ENCODE data around the gene BRPF3. TPM values are rescaled to one million over a fixed set of nuclear protein-coding genes. Genes with fewer than 3 reads are reported as not detected.

The BRPF3 gene
- total RNA-seq, 1 experiment from 2014 or later: 43.4 TPM

DNA sequence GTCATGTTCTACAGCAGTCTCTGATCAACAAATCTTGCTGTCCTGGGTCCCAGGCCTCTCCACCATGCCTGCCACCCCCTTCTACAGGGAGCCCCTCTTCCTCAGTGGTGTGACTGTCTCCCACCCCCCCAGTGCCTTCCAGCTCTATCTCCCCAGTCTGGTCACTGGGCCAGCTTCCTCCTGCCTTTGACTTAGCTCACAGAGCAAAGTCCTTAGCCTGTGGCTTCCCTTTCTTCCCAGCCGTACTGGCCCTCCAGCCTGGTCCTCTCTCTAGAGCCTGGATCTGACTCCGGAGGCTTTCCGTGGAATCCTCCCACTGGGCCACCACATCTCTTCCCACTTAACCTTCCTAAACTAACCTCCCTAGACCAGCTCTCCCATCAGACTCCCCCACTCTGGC lies 49.2 kb upstream of the BRPF3 start:
- Histone ChIP-seq H4K91ac (ENCODE audit: insufficient read length, low read depth, low read length) (no peak overlapping the region), H4K8ac (replicated peaks; ENCODE audit: insufficient read length, low read depth, low read length) (no peak overlapping the region), H3K4ac (ENCODE audit: low read depth, low read length) (no peak overlapping the region), H3K23ac (ENCODE audit: insufficient read length, low read depth, low read length) (no peak overlapping the region), H2AFZ (ENCODE audit: low read length) (no peak overlapping the region), H3K56ac (ENCODE audit: insufficient read length, low read depth, low read length) (no peak overlapping the region), H3K4me2 (ENCODE audit: insufficient read depth, insufficient read length, low read length) (no peak overlapping the region), H4K5ac (ENCODE audit: insufficient read length, low read depth, low read length) (no peak overlapping the region), H3K4me1 (ENCODE audit: insufficient read depth, low read length) (no peaks in the 10 kb centered on the region), H3T11ph (ENCODE audit: low read length) (no peak overlapping the region), H3K23me2 (ENCODE audit: insufficient read length, low read depth, low read length, poor library complexity, severe bottlenecking) (no peaks in the 10 kb centered on the region), H3K9ac (ENCODE audit: extremely low read depth, insufficient read length, low read length) (no peak overlapping the region), H2BK120ac (ENCODE audit: low read depth, low read length, poor library complexity, severe bottlenecking) (no peak overlapping the region), H2BK20ac (ENCODE audit: low read depth, low read length, poor library complexity, severe bottlenecking) (no peak overlapping the region), H3K79me1 (ENCODE audit: insufficient read depth, low read depth, low read length, poor library complexity, severe bottlenecking) (no peaks in the 10 kb centered on the region), H2AK5ac (ENCODE audit: insufficient read length, low read length) (no peak overlapping the region), H3K18ac (ENCODE audit: insufficient read length, low read depth, low read length) (no peak overlapping the region), H2BK15ac (ENCODE audit: low read depth, low read length) (no peak overlapping the region), H3K79me2 (ENCODE audit: insufficient read depth, low read length) (no peaks in the 10 kb centered on the region), H3K9me3 (ENCODE audit: control insufficient read depth, low read depth, low read length) (no peaks in the 10 kb centered on the region), H2BK5ac (ENCODE audit: insufficient read length, low read length) (no peak overlapping the region), H3K27me3 (ENCODE audit: insufficient read depth, low read length) (no peaks in the 10 kb centered on the region), H4K20me1 (ENCODE audit: control insufficient read depth, insufficient read depth, insufficient read length) (no peaks in the 10 kb centered on the region), H2BK12ac (ENCODE audit: insufficient read length, low read depth, low read length) (no peak overlapping the region), H3K27ac (ENCODE audit: insufficient read length, low read depth, low read length) (no peak overlapping the region), H3K14ac (ENCODE audit: insufficient read depth, low read length) (no peak overlapping the region)
- no peak overlapping the region for H3K27ac Mint-ChIP-seq
- WGBS (ENCODE audit: extremely low coverage, insufficient read length, low lambda C conversion rate): no CpG with 5 or more reads among the region's 3 CpGs
- peaks cover 8 to 12% of the 10 kb centered on the region in 2 experiments for H3K4me1 Mint-ChIP-seq
- peaks cover 2 to 5% (median 4%) of the 10 kb centered on the region in 3 experiments; a peak in 3 of 7 replicates for H3K36me3 Mint-ChIP-seq (ENCODE audit: insufficient read depth in 1 of 3, low read depth in 3 of 3)
- no peak for DNase-seq
- peaks cover 3% of the 10 kb centered on the region for H3K27me3 Mint-ChIP-seq (ENCODE audit: low read depth)
- TF ChIP-seq, protein P1, sequence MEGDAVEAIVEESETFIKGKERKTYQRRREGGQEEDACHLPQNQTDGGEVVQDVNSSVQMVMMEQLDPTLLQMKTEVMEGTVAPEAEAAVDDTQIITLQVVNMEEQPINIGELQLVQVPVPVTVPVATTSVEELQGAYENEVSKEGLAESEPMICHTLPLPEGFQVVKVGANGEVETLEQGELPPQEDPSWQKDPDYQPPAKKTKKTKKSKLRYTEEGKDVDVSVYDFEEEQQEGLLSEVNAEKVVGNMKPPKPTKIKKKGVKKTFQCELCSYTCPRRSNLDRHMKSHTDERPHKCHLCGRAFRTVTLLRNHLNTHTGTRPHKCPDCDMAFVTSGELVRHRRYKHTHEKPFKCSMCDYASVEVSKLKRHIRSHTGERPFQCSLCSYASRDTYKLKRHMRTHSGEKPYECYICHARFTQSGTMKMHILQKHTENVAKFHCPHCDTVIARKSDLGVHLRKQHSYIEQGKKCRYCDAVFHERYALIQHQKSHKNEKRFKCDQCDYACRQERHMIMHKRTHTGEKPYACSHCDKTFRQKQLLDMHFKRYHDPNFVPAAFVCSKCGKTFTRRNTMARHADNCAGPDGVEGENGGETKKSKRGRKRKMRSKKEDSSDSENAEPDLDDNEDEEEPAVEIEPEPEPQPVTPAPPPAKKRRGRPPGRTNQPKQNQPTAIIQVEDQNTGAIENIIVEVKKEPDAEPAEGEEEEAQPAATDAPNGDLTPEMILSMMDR (conservative IDR thresholded peaks at IDR 0.05): no peak
- H3K4me3 Mint-ChIP-seq: no peak overlapping the region
- H3K9me3 Mint-ChIP-seq: peaks cover 7 to 8% of the 10 kb centered on the region in 2 experiments

All from H9 (cell line).